ENCODE results near the gene STIP1. TPM values are rescaled to one million over a fixed set of nuclear protein-coding genes. Genes with fewer than 3 reads are reported as not detected.

The STIP1 gene
- total RNA-seq, 1 experiment from 2014 or later: 338 TPM

DNA sequence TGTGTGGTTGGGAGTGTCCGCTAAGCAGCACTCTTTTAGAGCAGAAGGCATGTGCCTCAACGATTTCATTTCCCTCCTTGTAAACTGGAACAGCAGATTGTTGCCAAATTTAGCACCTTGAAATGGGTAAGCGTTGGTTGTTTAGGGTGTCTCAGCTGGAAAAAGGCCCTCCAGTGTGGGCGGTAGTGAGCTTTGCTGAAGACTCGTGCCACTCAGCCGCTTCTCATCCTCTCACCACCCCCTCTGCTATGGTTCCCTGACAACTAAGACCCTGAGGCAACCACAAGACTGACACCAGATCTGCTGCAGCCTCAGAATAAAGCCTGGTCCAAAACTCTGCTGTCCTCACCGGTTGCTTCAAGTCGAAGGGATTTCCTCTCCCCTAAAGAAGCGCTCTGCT, 10.7 kb downstream of the STIP1 start:
- H3K4ac ChIP-seq (ENCODE audit: low read depth, low read length): no peak overlapping the region
- H3K79me2 ChIP-seq (ENCODE audit: insufficient read depth, low read length): peaks cover 1% of the 10 kb centered on the region; the same call in 1 of the 2 replicates
- H3K14ac ChIP-seq (ENCODE audit: insufficient read depth, low read length): no peak overlapping the region
- no CpG with 5 or more reads among the region's 9 CpGs for WGBS (ENCODE audit: extremely low coverage, insufficient read length, low lambda C conversion rate)
- H2BK20ac ChIP-seq (ENCODE audit: low read depth, low read length, poor library complexity, severe bottlenecking): no peak overlapping the region
- H2BK15ac ChIP-seq (ENCODE audit: low read depth, low read length): no peak overlapping the region
- peaks cover 3% of the 10 kb centered on the region for H4K20me1 ChIP-seq (ENCODE audit: control insufficient read depth, insufficient read depth, insufficient read length)
- no peak for DNase-seq
- no peak overlapping the region for H2BK12ac ChIP-seq (ENCODE audit: insufficient read length, low read depth, low read length)
- H3T11ph ChIP-seq (ENCODE audit: low read length): no peak overlapping the region
- H3K4me2 ChIP-seq (ENCODE audit: insufficient read depth, insufficient read length, low read length): no peak overlapping the region
- H3K9me3 ChIP-seq (ENCODE audit: control insufficient read depth, low read depth, low read length): no peaks in the 10 kb centered on the region
- TF ChIP-seq CTCF (conservative IDR thresholded peaks at IDR 0.05): no peak
- H3K18ac ChIP-seq (ENCODE audit: insufficient read length, low read depth, low read length): no peak overlapping the region
- no peak overlapping the region for H3K27ac ChIP-seq (ENCODE audit: insufficient read length, low read depth, low read length)
- no peak overlapping the region for H4K8ac ChIP-seq (replicated peaks; ENCODE audit: insufficient read length, low read depth, low read length)
- H2AFZ ChIP-seq (ENCODE audit: low read length): no peak overlapping the region
- no peak overlapping the region for H2BK120ac ChIP-seq (ENCODE audit: low read depth, low read length, poor library complexity, severe bottlenecking)
- no peak overlapping the region for H2BK5ac ChIP-seq (ENCODE audit: insufficient read length, low read length)
- no peak overlapping the region for H3K56ac ChIP-seq (ENCODE audit: insufficient read length, low read depth, low read length)
- H3K79me1 ChIP-seq (ENCODE audit: insufficient read depth, low read depth, low read length, poor library complexity, severe bottlenecking): no peaks in the 10 kb centered on the region
- Mint-ChIP-seq H3K27me3 (ENCODE audit: low read depth) (no peaks in the 10 kb centered on the region), H3K4me1 (no peaks in the 10 kb centered on the region), H3K4me3 (no peak overlapping the region), H3K36me3 (ENCODE audit: insufficient read depth in 1 of 3, low read depth in 3 of 3) (peaks cover 71 to 93% (median 92%) of the 10 kb centered on the region in 3 experiments; a peak in 6 of 7 replicates), H3K27ac (no peak overlapping the region), H3K9me3 (no peaks in the 10 kb centered on the region)
- H3K23me2 ChIP-seq (ENCODE audit: insufficient read length, low read depth, low read length, poor library complexity, severe bottlenecking): no peaks in the 10 kb centered on the region
- no peak overlapping the region for H2AK5ac ChIP-seq (ENCODE audit: insufficient read length, low read length)
- no peak overlapping the region for H4K5ac ChIP-seq (ENCODE audit: insufficient read length, low read depth, low read length)
- H3K9ac ChIP-seq (ENCODE audit: extremely low read depth, insufficient read length, low read length): no peak overlapping the region
- no peak overlapping the region for H4K91ac ChIP-seq (ENCODE audit: insufficient read length, low read depth, low read length)
- H3K23ac ChIP-seq (ENCODE audit: insufficient read length, low read depth, low read length): no peak overlapping the region
- H3K27me3 ChIP-seq (ENCODE audit: insufficient read depth, low read length): no peaks in the 10 kb centered on the region
- no peaks in the 10 kb centered on the region for H3K4me1 ChIP-seq (ENCODE audit: insufficient read depth, low read length)

All from H9 (cell line).